Measurements from ENCODE around the gene CDC42BPB. TPM values are rescaled to one million over a fixed set of nuclear protein-coding genes. Genes with fewer than 3 reads are reported as not detected.

CDC42BPB gene
- total RNA-seq, 3 donors from 2014 or later (not counting 1 experiment from before 2014, with no cell fraction given): 0.86 to 2.3 (median 2.0) TPM

DNA sequence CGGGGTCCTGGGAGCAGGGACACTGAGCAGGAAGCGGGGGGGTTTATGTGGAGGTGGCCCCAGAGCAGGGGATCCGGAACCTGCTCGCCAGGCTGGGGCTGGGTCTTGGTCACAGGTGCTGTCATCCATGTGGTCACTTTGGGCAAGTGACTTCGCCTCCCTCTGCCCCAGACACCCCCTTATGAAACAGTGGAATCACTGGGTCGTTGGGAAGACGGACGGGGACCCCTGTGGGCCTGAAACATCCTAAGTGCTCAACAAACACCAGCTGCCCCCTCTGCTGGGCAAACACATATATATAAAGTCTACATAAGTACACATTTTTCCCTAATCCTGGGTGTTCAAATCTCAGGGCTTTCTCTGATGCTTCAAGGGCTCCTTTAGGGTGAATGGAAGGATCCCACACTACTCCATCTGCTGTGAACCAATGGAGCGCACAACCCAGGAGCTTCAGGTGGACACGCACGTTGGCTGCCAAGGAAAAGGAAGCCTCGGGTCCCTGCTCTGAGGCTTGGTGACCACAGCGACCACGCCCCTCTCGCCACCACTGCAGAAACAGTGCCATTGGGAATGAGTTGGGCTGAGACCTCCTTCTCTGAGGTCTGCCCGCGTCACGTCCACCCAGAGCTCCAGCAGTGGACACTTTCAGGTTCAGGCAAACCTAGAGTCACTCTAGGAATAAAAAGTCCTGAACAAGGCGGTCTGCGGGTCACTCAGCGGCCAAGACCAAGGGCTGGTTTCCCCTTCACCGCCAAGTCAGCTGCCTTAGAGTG lies 54.6 kb downstream of the CDC42BPB start:
- Histone ChIP-seq H3K4me1 (ENCODE audit: control insufficient read depth, insufficient read depth, low read length) (no peaks in the 10 kb centered on the region), H3K27me3 (ENCODE audit: control insufficient read depth, insufficient read depth, low read length) (no peaks in the 10 kb centered on the region), H3K36me3 (ENCODE audit: control insufficient read depth, insufficient read depth, low read length) (no peaks in the 10 kb centered on the region), H3K9me3 (ENCODE audit: control insufficient read depth, insufficient read depth, low read length) (no peaks in the 10 kb centered on the region), H3K4me3 (ENCODE audit: low read length) (no peak overlapping the region), H3K27ac (ENCODE audit: low read length) (no peak overlapping the region)
- TF ChIP-seq CTCF (IDR thresholded peaks at IDR 0.05): no peak
- 81% methylated on average over 22 of the region's 22 CpGs for WGBS (ENCODE audit: insufficient coverage)
- Mint-ChIP-seq H3K27ac (no peak overlapping the region), H3K9me3 (no peaks in the 10 kb centered on the region), H3K27me3 (ENCODE audit: low read depth in 2 of 2) (peaks cover 0 to 7% of the 10 kb centered on the region in 2 donors), H3K4me1 (no peaks in the 10 kb centered on the region), H3K4me3 (no peak overlapping the region), H3K36me3 (no peaks in the 10 kb centered on the region)
- DNase-seq (peak in 1 of 2 donors; percentile 22), ATAC-seq (no peak)
- intact Hi-C loops (cut with micrococcal nuclease): loop anchor here (2.0 kb wide), 1 partner anchor 308 kb away; no protein-coding TSS in a partner anchor

DNA sequence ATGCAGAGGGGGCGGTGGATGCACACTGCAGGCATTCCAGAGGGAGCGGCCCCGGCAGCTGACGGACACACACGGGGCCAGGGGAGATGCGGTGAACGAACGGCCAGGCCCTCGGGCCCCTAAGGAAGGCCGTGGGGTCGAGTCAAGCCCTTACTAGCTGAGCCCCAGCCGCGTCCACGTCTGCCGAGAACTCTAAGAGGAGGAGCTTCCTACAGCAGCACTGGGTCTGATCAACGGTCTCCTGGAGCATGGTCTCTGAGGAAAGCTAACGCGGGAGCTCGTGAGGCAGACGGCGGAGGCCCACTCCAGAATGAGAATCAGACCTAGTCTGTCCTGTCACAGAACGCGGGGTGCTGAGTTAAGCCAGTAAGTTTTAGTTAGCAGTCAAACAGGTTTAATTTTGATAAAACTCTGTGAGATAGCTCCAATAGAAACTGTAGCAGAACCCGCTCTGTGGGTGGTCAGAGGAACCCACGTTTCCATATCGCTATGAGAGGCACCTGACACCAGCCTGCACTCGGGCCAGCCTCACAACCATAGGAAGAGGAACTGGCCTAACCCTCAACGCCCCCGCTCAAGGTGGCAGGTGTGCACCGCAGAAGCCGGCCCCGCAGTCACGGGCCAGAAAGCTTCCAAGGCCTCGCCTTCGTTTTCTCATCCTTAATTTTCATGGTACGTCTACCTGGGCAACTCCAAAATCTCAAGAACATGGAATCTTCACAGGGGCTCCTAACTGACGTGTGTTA lies 55.5 kb downstream of the CDC42BPB start:
- Histone ChIP-seq H3K4me1 (ENCODE audit: control insufficient read depth, insufficient read depth, low read length) (no peaks in the 10 kb centered on the region), H3K9me3 (ENCODE audit: control insufficient read depth, insufficient read depth, low read length) (no peaks in the 10 kb centered on the region), H3K4me3 (ENCODE audit: low read length) (no peak overlapping the region), H3K27ac (ENCODE audit: low read length) (no peak overlapping the region), H3K27me3 (ENCODE audit: control insufficient read depth, insufficient read depth, low read length) (no peaks in the 10 kb centered on the region), H3K36me3 (ENCODE audit: control insufficient read depth, insufficient read depth, low read length) (no peaks in the 10 kb centered on the region)
- WGBS (ENCODE audit: insufficient coverage): 78% methylated on average over 37 of the region's 37 CpGs
- Mint-ChIP-seq H3K36me3 (no peaks in the 10 kb centered on the region), H3K9me3 (no peaks in the 10 kb centered on the region), H3K27me3 (ENCODE audit: low read depth in 2 of 2) (peaks cover 0 to 2% of the 10 kb centered on the region in 2 donors), H3K4me1 (no peaks in the 10 kb centered on the region), H3K27ac (no peak overlapping the region), H3K4me3 (no peak overlapping the region)
- ATAC-seq (no peak), DNase-seq (no peak)
- no peak for TF ChIP-seq CTCF (IDR thresholded peaks at IDR 0.05)
- intact Hi-C loops (cut with micrococcal nuclease): loop anchor here (2.0 kb wide), 1 partner anchor 307 kb away; no protein-coding TSS in a partner anchor

DNA sequence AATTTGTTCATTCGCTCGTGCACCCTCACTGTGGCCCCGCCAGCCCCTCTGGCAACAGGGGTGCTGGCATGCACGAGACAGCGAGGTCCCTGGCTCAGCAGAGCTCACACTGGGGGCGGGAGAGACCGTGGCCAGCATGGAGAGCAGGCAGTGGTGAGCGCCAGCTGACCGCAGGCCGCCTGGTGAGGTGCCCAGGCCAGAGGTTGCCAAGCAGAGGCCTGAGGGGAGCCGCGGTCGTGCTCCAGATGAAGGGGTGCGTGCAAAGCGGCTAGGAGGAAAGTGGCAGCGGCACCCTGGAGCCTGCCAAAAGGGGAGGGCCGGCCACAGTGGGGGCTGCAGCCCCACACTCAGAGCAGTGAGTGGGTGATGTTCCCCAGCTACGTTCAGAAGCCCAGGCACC lies 56.1 kb downstream of the CDC42BPB start:
- ATAC-seq (no peak), DNase-seq (no peak)
- intact Hi-C loops (cut with micrococcal nuclease): no loop called here
- 92% methylated on average over 18 of the region's 18 CpGs for WGBS (ENCODE audit: insufficient coverage)
- Mint-ChIP-seq H3K36me3 (no peaks in the 10 kb centered on the region), H3K27me3 (ENCODE audit: low read depth in 2 of 2) (no peaks in the 10 kb centered on the region), H3K27ac (no peak overlapping the region), H3K9me3 (no peaks in the 10 kb centered on the region), H3K4me3 (no peak overlapping the region), H3K4me1 (no peaks in the 10 kb centered on the region)
- Histone ChIP-seq H3K4me1 (ENCODE audit: control insufficient read depth, insufficient read depth, low read length) (no peaks in the 10 kb centered on the region), H3K27me3 (ENCODE audit: control insufficient read depth, insufficient read depth, low read length) (no peaks in the 10 kb centered on the region), H3K27ac (ENCODE audit: low read length) (no peak overlapping the region), H3K36me3 (ENCODE audit: control insufficient read depth, insufficient read depth, low read length) (no peaks in the 10 kb centered on the region), H3K9me3 (ENCODE audit: control insufficient read depth, insufficient read depth, low read length) (no peaks in the 10 kb centered on the region), H3K4me3 (ENCODE audit: low read length) (no peak overlapping the region)
- no peak for TF ChIP-seq CTCF (IDR thresholded peaks at IDR 0.05)
